Transverse colon (tissue), 4 donors: ENCODE measurements around the gene MEGF11. TPM values are rescaled to one million over a fixed set of nuclear protein-coding genes. Genes with fewer than 3 reads are reported as not detected.

Experiments
- DNase-seq: peaks from one replicate; pipeline ENCODE4 v3.0.0-alpha.2; 2019
- H3K27ac ChIP-seq, 4 donors: fragments of 200-600 bp; sonication (generic); 2 replicates each; pipeline ENCODE4 v1.5.1; 2016 to 2018; ENCODE audit warnings: inconsistent platforms in 4 of 4
- H3K27me3 ChIP-seq: fragments of 200-600 bp; sonication (generic); 2 replicates; pipeline ENCODE4 v1.5.1; 2017; ENCODE audit warnings: inconsistent platforms
- H3K36me3 ChIP-seq, 4 donors: fragments of 200-600 bp; sonication (generic); 2 replicates each; pipeline ENCODE4 v1.5.1; 2017 to 2019; ENCODE audit warnings: inconsistent platforms in 4 of 4
- H3K4me1 ChIP-seq, 4 donors: fragments of 200-600 bp; sonication (generic); 2 replicates each; pipeline ENCODE4 v1.5.1; 2017 to 2020; ENCODE audit warnings: inconsistent platforms in 4 of 4
- H3K4me3 ChIP-seq, 4 donors: fragments of 200-600 bp; sonication (generic); 1 replicate in 1 of 4; 2 replicates in 3 of 4; pipeline versions ENCODE4 v1.5.1 to v1.6.1; 2017 to 2019; ENCODE audit warnings: inconsistent platforms in 4 of 4
- H3K9me3 ChIP-seq, 2 donors: fragments of 200-600 bp; sonication (generic); 2 replicates each; pipeline ENCODE4 v1.5.1; 2017 to 2019; ENCODE audit warnings: inconsistent platforms in 2 of 2
- CTCF ChIP-seq, 5 experiments: fragments of 200-600 bp in 3 of 5; fragments of 450-650 bp in 2 of 5; sonication (generic) in 3 of 5; IDR thresholded peaks; 1 replicate in 2 of 5; 2 replicates in 3 of 5; pipeline ENCODE4 v1.5.1; 2016 to 2017; ENCODE audit warnings: antibody characterized with exemption in 5 of 5, inconsistent platforms in 3 of 5, mild to moderate bottlenecking in 2 of 5, moderate library complexity in 1 of 5
- EP300 ChIP-seq: sonication (generic); formaldehyde crosslinking; IDR thresholded peaks from one replicate; pipeline ENCODE4 v1.6.1; 2017; ENCODE audit warnings: antibody characterized with exemption, low read depth
- POLR2A ChIP-seq: fragments of 450-650 bp; IDR thresholded peaks from one replicate; pipeline ENCODE4 v1.6.1; 2016; ENCODE audit warnings: antibody characterized with exemption, mild to moderate bottlenecking, moderate library complexity
- POLR2AphosphoS5 ChIP-seq, 3 donors: sonication (generic); formaldehyde crosslinking; IDR thresholded peaks; one replicate each; pipeline ENCODE4 v1.6.1; 2016; ENCODE audit warnings: antibody characterized with exemption in 3 of 3
- WGBS, 2 donors: methylation state at CpG; one replicate each; pipeline ENCODE4 v1.1.5; 2018; ENCODE audit warnings: low coverage in 1 of 2; 5-methylcytosine and 5-hydroxymethylcytosine counted together
- in situ Hi-C, 4 donors: fragments of 200-750 bp; cut with MboI; loops; one replicate each; pipeline versions ENCODE4 v1.15.0 to v1.15.1; 2017; ENCODE audit warnings: low sequenced_read_pairs in 3 of 4, low pct_ligation_motif_present in 1 of 4, low pct_unique_long_range_greater_than_20kb in 1 of 4
- intact Hi-C: fragments of 100-400 bp; cut with DNase I; formaldehyde crosslinking; loops from one replicate; pipeline ENCODE4 v1.15.1; 2023; ENCODE audit warnings: low total_unique reads
- total RNA-seq, 4 donors: library from RNA; depleted of rRNA; stranded (reverse); fragments of >200 nt; gene quantifications; one replicate each; pipeline ENCODE4 v1.1.0, GENCODE V29; 2016

The MEGF11 gene
- total RNA-seq, 4 donors from 2014 or later, result 0.16 TPM; not detected in 3

- H3K27me3 ChIP-seq, result no peaks in the 10 kb centered on the region
- intact Hi-C loops (no loop called here), in situ Hi-C loops (no loop called here)
- no peak overlapping the region for H3K27ac ChIP-seq
- H3K4me3 ChIP-seq, result no peak overlapping the region
- H3K4me1 ChIP-seq, result peaks cover 14 to 29% (median 23%) of the 10 kb centered on the region in 4 donors
- TF ChIP-seq CTCF (IDR thresholded peaks at IDR 0.05) (no peak), EP300 (no peak), POLR2A (no peak), POLR2AphosphoS5 (IDR thresholded peaks at IDR 0.05) (no peak)
- H3K36me3 ChIP-seq, result no peaks in the 10 kb centered on the region
- H3K9me3 ChIP-seq, result no peaks in the 10 kb centered on the region
- no peak for DNase-seq
Measured at GRCh38 chr15:66290518-66290917, 37.0 kb upstream of the MEGF11 start.

- WGBS, 2 donors, result 93 to 100% methylated on average over 1 to 3 of the region's 3 CpGs
- Histone ChIP-seq H3K4me1 (peaks cover 9 to 24% (median 19%) of the 10 kb centered on the region in 4 donors), H3K9me3 (no peaks in the 10 kb centered on the region), H3K27ac (no peak overlapping the region), H3K36me3 (no peaks in the 10 kb centered on the region), H3K27me3 (no peaks in the 10 kb centered on the region), H3K4me3 (no peak overlapping the region)
- in situ Hi-C loops (no loop called here), intact Hi-C loops (no loop called here)
- no peak for TF ChIP-seq POLR2AphosphoS5 (IDR thresholded peaks at IDR 0.05)
- TF ChIP-seq POLR2A, result no peak
- TF ChIP-seq EP300, result no peak
- TF ChIP-seq CTCF (IDR thresholded peaks at IDR 0.05), result no peak
- DNase-seq, result no peak
Measured at GRCh38 chr15:66290007-66290406, 36.5 kb upstream of the MEGF11 start.

GRCh38 chr15:66288551-66289185, 35.1 kb upstream of the MEGF11 start:
- H3K27ac ChIP-seq, result no peak overlapping the region
- intact Hi-C loops, result no loop called here
- no peak overlapping the region for H3K4me3 ChIP-seq
- in situ Hi-C loops, result no loop called here
- no peak for DNase-seq
- peaks cover 0 to 14% (median 9%) of the 10 kb centered on the region in 4 donors for H3K4me1 ChIP-seq
- no peaks in the 10 kb centered on the region for H3K9me3 ChIP-seq
- 60 to 70% methylated on average over 3 to 6 of the region's 6 CpGs for WGBS, 2 donors
- H3K36me3 ChIP-seq, result no peaks in the 10 kb centered on the region
- TF ChIP-seq EP300, result no peak
- TF ChIP-seq CTCF (IDR thresholded peaks at IDR 0.05), result no peak
- TF ChIP-seq POLR2A, result no peak
- no peak for TF ChIP-seq POLR2AphosphoS5 (IDR thresholded peaks at IDR 0.05)
- no peaks in the 10 kb centered on the region for H3K27me3 ChIP-seq

- Histone ChIP-seq H3K27ac (no peak overlapping the region), H3K4me3 (no peak overlapping the region), H3K4me1 (peaks cover 0 to 14% (median 9%) of the 10 kb centered on the region in 4 donors), H3K9me3 (no peaks in the 10 kb centered on the region), H3K36me3 (no peaks in the 10 kb centered on the region), H3K27me3 (no peaks in the 10 kb centered on the region)
- in situ Hi-C loops (no loop called here), intact Hi-C loops (no loop called here)
- no peak for TF ChIP-seq POLR2AphosphoS5 (IDR thresholded peaks at IDR 0.05)
- TF ChIP-seq EP300, result no peak
- TF ChIP-seq CTCF (IDR thresholded peaks at IDR 0.05), result no peak
- TF ChIP-seq POLR2A, result no peak
- DNase-seq, result no peak
Measured at GRCh38 chr15:66288093-66288492, 34.5 kb upstream of the MEGF11 start.
